HepG2 (cell line): ENCODE data around the gene ANXA6. TPM values are rescaled to one million over a fixed set of nuclear protein-coding genes. Genes with fewer than 3 reads are reported as not detected.
"Not testable (repeated sequence)": the region's sequence is repeated elsewhere in the genome, so short reads cannot be mapped to it uniquely, and the experiment has no call there.

Source experiments
- ATAC-seq: fragments of 200-7000 bp; cut with Tn5 transposase; 3 replicates; pipeline ENCODE4 v1.9.1; 2020; ENCODE audit warnings: mild to moderate bottlenecking, moderate library complexity
- BruUV-seq: library from RNA; stranded (reverse); fragments of 400-500 nt; replicated peaks from 2 replicates; lab custom pipeline; 2021; lab: Mats Ljungman, UMichigan
- CTCF ChIA-PET: fragments of 300-600 bp; formaldehyde crosslinking; extraction: SDS; loops from one replicate; lab custom pipeline; 2021; ENCODE audit warnings: low total read pairs, inconsistent platforms, low intra/inter-chr PET ratio; lab: Yijun Ruan, JAX
- POLR2A ChIA-PET: fragments of 350-600 bp; sonication (Branson Sonifier 250); formaldehyde crosslinking; loops from one replicate; lab custom pipeline; 2020; ENCODE audit warnings: antibody characterized with exemption, inconsistent platforms; lab: Yijun Ruan, JAX
- DNase-seq: peaks from one replicate; pipeline ENCODE4 v3.0.0-alpha.2; 2015; ENCODE audit warnings: low spot score
- FAIRE-seq: peaks from 3 replicates; lab custom pipeline; 2011; peaks lifted over from hg19 to GRCh38; lab: Jason Lieb, UNC
- H2AFZ ChIP-seq: one replicate; pipeline ENCODE4 v1.6.1; 2011; ENCODE audit warnings: low read length, inconsistent platforms
- H3K27ac ChIP-seq: fragments of 300-600 bp; 3 replicates; pipeline ENCODE4 v1.8.0; 2011; ENCODE audit warnings: mixed run types, mild to moderate bottlenecking, mixed read lengths, low read length, inconsistent platforms; ENCODE audit not compliant: insufficient read depth; ENCODE audit errors: extremely low read length
- H3K27me3 ChIP-seq, 2 experiments: fragments of 200-600 bp in 1 of 2; 2 replicates in 1 of 2; 3 replicates in 1 of 2; pipeline versions ENCODE4 v1.6.0 to v1.8.0; 2011; ENCODE audit warnings: low read length in 2 of 2, mild to moderate bottlenecking in 2 of 2, moderate library complexity in 2 of 2, inconsistent platforms in 1 of 2; ENCODE audit not compliant: insufficient read depth in 2 of 2, control insufficient read depth in 1 of 2
- H3K36me3 ChIP-seq, 2 experiments: fragments of 200-600 bp in 1 of 2; replicated peaks in 1 of 2; 2 replicates in 1 of 2; 3 replicates in 1 of 2; pipeline versions ENCODE4 v1.5.1 to v1.8.0; 2011; ENCODE audit warnings: low read length in 2 of 2, inconsistent platforms in 1 of 2; ENCODE audit not compliant: insufficient read depth in 2 of 2, control insufficient read depth in 1 of 2
- H3K4me1 ChIP-seq: 2 replicates; pipeline ENCODE4 v1.5.1; 2012; ENCODE audit warnings: low read length, inconsistent platforms; ENCODE audit not compliant: insufficient read depth
- H3K4me2 ChIP-seq: 2 replicates; pipeline ENCODE4 v1.6.0; 2011; ENCODE audit warnings: low read depth, low read length, inconsistent platforms
- H3K4me3 ChIP-seq, 3 experiments: fragments of 200-600 bp in 1 of 3; sonication (generic), shearing (Covaris generic) in 1 of 3; replicated peaks in 1 of 3; 2 replicates each; pipeline ENCODE4 v1.5.1; 2011 to 2016; ENCODE audit warnings: low read length in 3 of 3, inconsistent platforms in 2 of 3, low read depth in 2 of 3, mild to moderate bottlenecking in 2 of 3, control low read depth in 1 of 3, mixed read lengths in 1 of 3; ENCODE audit not compliant: insufficient read depth in 1 of 3
- H3K79me2 ChIP-seq: one replicate; pipeline ENCODE4 v1.6.1; 2011; ENCODE audit warnings: low read length, inconsistent platforms; ENCODE audit not compliant: insufficient read depth
- H3K9ac ChIP-seq: 2 replicates; pipeline ENCODE4 v1.6.0; 2011; ENCODE audit warnings: mild to moderate bottlenecking, low read depth, low read length, inconsistent platforms; ENCODE audit not compliant: insufficient read depth
- H3K9me3 ChIP-seq: 2 replicates; pipeline ENCODE4 v1.5.1; 2012; ENCODE audit warnings: mild to moderate bottlenecking, low read length
- H4K20me1 ChIP-seq: 2 replicates; pipeline ENCODE4 v1.6.0; 2011; ENCODE audit warnings: inconsistent platforms, mild to moderate bottlenecking, low read length, moderate library complexity; ENCODE audit not compliant: insufficient read depth
- AGO1 ChIP-seq: fragments of 200-400 bp; formaldehyde crosslinking; IDR thresholded peaks from 2 replicates; pipeline ENCODE4 v1.6.1; 2017; ENCODE audit warnings: mild to moderate bottlenecking, low read depth, low read length, moderate library complexity; ENCODE audit not compliant: poor library complexity, severe bottlenecking
- ZMYM2 ChIP-seq: sonication (generic); formaldehyde crosslinking; IDR thresholded peaks from 2 replicates; pipeline ENCODE4 v1.8.0; 2022; ENCODE audit warnings: mild to moderate bottlenecking, missing genetic modification reagents
- ZNF251 ChIP-seq: sonication (generic); formaldehyde crosslinking; IDR thresholded peaks from 2 replicates; pipeline ENCODE4 v1.9.0; 2021; ENCODE audit warnings: mild to moderate bottlenecking, missing genetic modification reagents
- ZNF564 ChIP-seq: sonication (generic); formaldehyde crosslinking; IDR thresholded peaks from 2 replicates; pipeline ENCODE4 v1.8.1; 2023; ENCODE audit warnings: mild to moderate bottlenecking, missing genetic modification reagents
- ZNF772 ChIP-seq: sonication (generic); formaldehyde crosslinking; IDR thresholded peaks from 2 replicates; pipeline ENCODE4 v1.5.0; 2020; ENCODE audit warnings: mild to moderate bottlenecking, missing genetic modification reagents
- ZNF883 ChIP-seq: sonication (generic); formaldehyde crosslinking; IDR thresholded peaks from 2 replicates; pipeline ENCODE4 v1.5.1; 2020; ENCODE audit warnings: mild to moderate bottlenecking, missing genetic modification reagents; ENCODE audit errors: not compliant biosample characterization
- ZSCAN31 ChIP-seq: sonication (generic); formaldehyde crosslinking; IDR thresholded peaks from 2 replicates; pipeline ENCODE4 v1.5.0; 2020; ENCODE audit warnings: low read depth, mild to moderate bottlenecking, missing genetic modification reagents
- WGBS: methylation state at CpG from one replicate; pipeline ENCODE4 v1.1.6; 2017; ENCODE audit warnings: low lambda C conversion rate; 5-methylcytosine and 5-hydroxymethylcytosine counted together
- in situ Hi-C: cut with HindIII; loops from 2 replicates; pipeline ENCODE4 v1.10.0; 2017; ENCODE audit warnings: low pct_unique_long_range_greater_than_20kb; ENCODE audit not compliant: extremely low pct_ligation_motif_present
- intact Hi-C: fragments of 100-400 bp; cut with micrococcal nuclease; formaldehyde crosslinking; loops from one replicate; pipeline ENCODE4 v1.10.0; 2022; ENCODE audit not compliant: unreplicated experiment
- polyA plus RNA-seq, 8 experiments: library from polyadenylated mRNA; depleted of rRNA in 3 of 8; stranded (reverse) in 7 of 8; unstranded in 1 of 8; fragments of >200 nt; fragmentation: Illumina TruSeq in 4 of 8; extraction: Trizol in 4 of 8; gene quantifications; 2 replicates each; pipeline versions ENCODE4 v1.2.1 to v1.2.3, GENCODE V29; 2011 to 2016; ENCODE audit warnings: low read depth in 4 of 8, missing spikeins in 1 of 8, mixed read lengths in 1 of 8; ENCODE audit not compliant: insufficient read depth in 1 of 8
- total RNA-seq, 5 experiments: library from RNA; depleted of rRNA; stranded (reverse); fragments of >200 nt; fragmentation: Illumina TruSeq; extraction: Trizol; gene quantifications; 2 replicates each; pipeline ENCODE4 v1.2.3, GENCODE V29; 2016; ENCODE audit warnings: low read depth in 1 of 5
- TF ChIP-seq, protein P1 (sequence below): sonication (generic); formaldehyde crosslinking; IDR thresholded peaks from 2 replicates; pipeline ENCODE4 v1.4.0; 2020; ENCODE audit warnings: mild to moderate bottlenecking, missing genetic modification reagents
- TF ChIP-seq, protein P2 (sequence below): sonication (generic); formaldehyde crosslinking; IDR thresholded peaks from 2 replicates; pipeline ENCODE4 v1.4.0; 2020; ENCODE audit warnings: missing genetic modification reagents
- TF ChIP-seq, protein P3 (sequence below): sonication (generic); formaldehyde crosslinking; IDR thresholded peaks from 2 replicates; pipeline ENCODE4 v1.8.0; 2022; ENCODE audit warnings: missing genetic modification reagents, mild to moderate bottlenecking, moderate library complexity, borderline replicate concordance
- TF ChIP-seq, protein P4 (sequence below): sonication (generic); formaldehyde crosslinking; IDR thresholded peaks from 2 replicates; pipeline ENCODE4 v1.4.0; 2020; ENCODE audit warnings: mild to moderate bottlenecking, low read depth, missing genetic modification reagents

ANXA6 gene
- total and polyA plus RNA-seq, 2 of the 13 experiments (the other 11 are each of a cell fraction or from before 2014, with no cell fraction given) = 103 to 125 TPM

DNA sequence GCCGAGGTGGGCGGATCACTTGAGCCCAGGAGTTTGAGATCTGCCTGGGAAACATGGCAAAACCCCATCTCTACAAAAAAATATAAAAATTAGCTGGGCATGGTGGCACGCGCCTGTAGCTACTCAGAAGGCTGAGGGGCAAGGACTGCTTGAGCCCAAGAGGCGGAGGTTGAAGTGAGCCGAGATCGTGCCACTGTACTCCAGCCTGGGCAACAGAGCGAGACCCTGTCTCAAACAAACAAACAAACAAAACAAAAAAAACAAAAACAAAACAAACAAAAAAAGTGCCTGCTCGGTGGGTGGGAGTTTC, 39.7 kb upstream of the ANXA6 start:
- H3K27ac ChIP-seq, H3K4me2 ChIP-seq, H3K36me3 ChIP-seq, H3K79me2 ChIP-seq, BruUV-seq, FAIRE-seq, H4K20me1 ChIP-seq, intact Hi-C loops, H3K4me3 ChIP-seq, DNase-seq, POLR2A ChIA-PET, H3K9ac ChIP-seq, H2AFZ ChIP-seq, ATAC-seq, H3K27me3 ChIP-seq, H3K4me1 ChIP-seq, CTCF ChIA-PET, in situ Hi-C loops, H3K9me3 ChIP-seq: not testable (repeated sequence)
- 95% methylated on average over 9 of the region's 9 CpGs for WGBS

DNA sequence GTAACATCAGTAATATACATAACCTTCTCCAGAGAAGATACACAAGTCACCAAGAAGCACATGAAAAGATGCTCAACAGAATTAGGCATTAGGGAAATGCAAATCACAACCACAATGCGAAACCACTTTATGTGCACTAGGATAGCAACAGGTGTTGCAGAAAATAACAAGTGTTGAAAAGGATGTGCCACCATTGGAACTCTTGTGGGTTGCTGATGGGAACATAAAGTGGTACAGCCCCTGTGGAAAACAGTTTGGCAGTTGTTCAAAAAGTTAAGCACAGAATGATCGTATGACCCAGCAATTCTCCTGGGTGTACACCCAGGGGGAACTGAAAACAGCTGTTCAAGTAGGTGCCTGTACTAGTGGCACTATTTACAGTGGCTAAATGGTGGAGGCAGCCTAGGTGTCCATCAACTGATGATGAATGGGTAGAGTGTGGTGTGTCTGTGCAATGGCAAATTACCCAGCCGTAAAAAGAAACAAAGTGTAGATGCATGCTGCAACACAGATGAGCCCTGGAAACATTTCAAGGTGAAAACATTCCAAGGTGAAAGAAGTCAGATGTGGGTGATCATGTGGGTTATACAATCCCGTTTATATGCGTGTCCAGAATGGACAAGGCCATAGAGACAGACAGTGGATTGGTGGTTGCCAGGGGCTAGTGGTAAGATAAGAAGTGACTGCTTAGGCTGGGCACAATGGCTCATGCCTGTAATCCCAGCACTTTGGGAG, 39.1 kb upstream of the ANXA6 start:
- H3K9me3 ChIP-seq = no peaks in the 10 kb centered on the region
- H3K27me3 ChIP-seq = no peaks in the 10 kb centered on the region
- peaks cover 2 to 4% of the 10 kb centered on the region in 2 experiments; a peak in 1 of 5 replicates for H3K36me3 ChIP-seq
- no TSS peak for BruUV-seq
- H3K9ac ChIP-seq = no peak overlapping the region
- in situ Hi-C loops = no loop called here
- DNase-seq (no peak), FAIRE-seq (no peak), ATAC-seq (no peak)
- POLR2A ChIA-PET = no interaction called here
- intact Hi-C loops = no loop called here
- no peaks in the 10 kb centered on the region for H3K4me1 ChIP-seq
- no peak overlapping the region for H3K27ac ChIP-seq
- no peaks in the 10 kb centered on the region for H3K79me2 ChIP-seq
- no peaks in the 10 kb centered on the region for H4K20me1 ChIP-seq
- H2AFZ ChIP-seq = no peak overlapping the region
- CTCF ChIA-PET = no interaction called here
- 89% methylated on average over 5 of the region's 5 CpGs for WGBS
- no peak overlapping the region for H3K4me3 ChIP-seq
- H3K4me2 ChIP-seq = no peak overlapping the region
- TF ChIP-seq, protein P1, sequence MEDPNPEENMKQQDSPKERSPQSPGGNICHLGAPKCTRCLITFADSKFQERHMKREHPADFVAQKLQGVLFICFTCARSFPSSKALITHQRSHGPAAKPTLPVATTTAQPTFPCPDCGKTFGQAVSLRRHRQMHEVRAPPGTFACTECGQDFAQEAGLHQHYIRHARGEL (CRISPR knock-in tag) = no peak
- TF ChIP-seq ZNF564 (CRISPR knock-in tag) (no peak), ZMYM2 (CRISPR knock-in tag) (no peak), ZNF251 (CRISPR knock-in tag) (no peak), ZNF772 (CRISPR knock-in tag) (no peak), ZSCAN31 (no peak), ZNF883 (no peak), AGO1 (no peak)
- TF ChIP-seq, protein P2, sequence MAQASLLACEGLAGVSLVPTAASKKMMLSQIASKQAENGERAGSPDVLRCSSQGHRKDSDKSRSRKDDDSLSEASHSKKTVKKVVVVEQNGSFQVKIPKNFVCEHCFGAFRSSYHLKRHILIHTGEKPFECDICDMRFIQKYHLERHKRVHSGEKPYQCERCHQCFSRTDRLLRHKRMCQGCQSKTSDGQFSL (CRISPR knock-in tag) = no peak
- TF ChIP-seq, protein P3, sequence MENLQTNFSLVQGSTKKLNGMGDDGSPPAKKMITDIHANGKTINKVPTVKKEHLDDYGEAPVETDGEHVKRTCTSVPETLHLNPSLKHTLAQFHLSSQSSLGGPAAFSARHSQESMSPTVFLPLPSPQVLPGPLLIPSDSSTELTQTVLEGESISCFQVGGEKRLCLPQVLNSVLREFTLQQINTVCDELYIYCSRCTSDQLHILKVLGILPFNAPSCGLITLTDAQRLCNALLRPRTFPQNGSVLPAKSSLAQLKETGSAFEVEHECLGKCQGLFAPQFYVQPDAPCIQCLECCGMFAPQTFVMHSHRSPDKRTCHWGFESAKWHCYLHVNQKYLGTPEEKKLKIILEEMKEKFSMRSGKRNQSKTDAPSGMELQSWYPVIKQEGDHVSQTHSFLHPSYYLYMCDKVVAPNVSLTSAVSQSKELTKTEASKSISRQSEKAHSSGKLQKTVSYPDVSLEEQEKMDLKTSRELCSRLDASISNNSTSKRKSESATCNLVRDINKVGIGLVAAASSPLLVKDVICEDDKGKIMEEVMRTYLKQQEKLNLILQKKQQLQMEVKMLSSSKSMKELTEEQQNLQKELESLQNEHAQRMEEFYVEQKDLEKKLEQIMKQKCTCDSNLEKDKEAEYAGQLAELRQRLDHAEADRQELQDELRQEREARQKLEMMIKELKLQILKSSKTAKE = no peak
- TF ChIP-seq, protein P4, sequence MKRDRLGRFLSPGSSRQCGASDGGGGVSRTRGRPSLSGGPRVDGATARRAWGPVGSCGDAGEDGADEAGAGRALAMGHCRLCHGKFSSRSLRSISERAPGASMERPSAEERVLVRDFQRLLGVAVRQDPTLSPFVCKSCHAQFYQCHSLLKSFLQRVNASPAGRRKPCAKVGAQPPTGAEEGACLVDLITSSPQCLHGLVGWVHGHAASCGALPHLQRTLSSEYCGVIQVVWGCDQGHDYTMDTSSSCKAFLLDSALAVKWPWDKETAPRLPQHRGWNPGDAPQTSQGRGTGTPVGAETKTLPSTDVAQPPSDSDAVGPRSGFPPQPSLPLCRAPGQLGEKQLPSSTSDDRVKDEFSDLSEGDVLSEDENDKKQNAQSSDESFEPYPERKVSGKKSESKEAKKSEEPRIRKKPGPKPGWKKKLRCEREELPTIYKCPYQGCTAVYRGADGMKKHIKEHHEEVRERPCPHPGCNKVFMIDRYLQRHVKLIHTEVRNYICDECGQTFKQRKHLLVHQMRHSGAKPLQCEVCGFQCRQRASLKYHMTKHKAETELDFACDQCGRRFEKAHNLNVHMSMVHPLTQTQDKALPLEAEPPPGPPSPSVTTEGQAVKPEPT = no peak
